NCI-H774 (cell line): ENCODE data around the gene WDR41.
"Not testable (repeated sequence)": the region's sequence is repeated elsewhere in the genome, so short reads cannot be mapped to it uniquely, and the experiment has no call there.

Experiments used
- DNase-seq: peaks from one replicate; lab custom pipeline; 2025; lab: John Stamatoyannopoulos, UW

Gene WDR41

DNA sequence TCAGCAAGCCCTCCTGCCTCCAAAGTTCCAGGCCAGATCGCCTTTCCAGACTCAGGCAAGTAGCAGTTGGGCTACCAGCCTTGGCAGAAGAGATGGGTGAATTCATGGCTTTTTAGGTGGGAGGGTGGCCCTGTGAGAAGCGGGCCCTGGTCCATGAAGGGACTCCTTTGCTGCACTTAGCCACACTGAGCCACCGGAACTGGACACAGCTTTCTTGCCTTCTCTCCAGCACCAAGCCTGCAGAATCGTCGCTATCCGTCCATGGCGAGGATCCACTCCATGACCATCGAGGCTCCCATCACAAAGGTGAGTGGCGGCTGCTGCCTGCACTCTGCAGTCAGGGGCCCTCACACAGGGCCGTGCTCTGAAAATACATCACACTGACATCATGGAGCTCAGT, 85.0 kb downstream of the WDR41 start:
- no peak for DNase-seq

- DNase-seq, result no peak
These were observed 89.3 kb downstream of the WDR41 start for GRCh38 chr5:77402796-77403195.

GRCh38 chr5:77400645-77401044, 91.5 kb downstream of the WDR41 start:
- no peak for DNase-seq

DNA sequence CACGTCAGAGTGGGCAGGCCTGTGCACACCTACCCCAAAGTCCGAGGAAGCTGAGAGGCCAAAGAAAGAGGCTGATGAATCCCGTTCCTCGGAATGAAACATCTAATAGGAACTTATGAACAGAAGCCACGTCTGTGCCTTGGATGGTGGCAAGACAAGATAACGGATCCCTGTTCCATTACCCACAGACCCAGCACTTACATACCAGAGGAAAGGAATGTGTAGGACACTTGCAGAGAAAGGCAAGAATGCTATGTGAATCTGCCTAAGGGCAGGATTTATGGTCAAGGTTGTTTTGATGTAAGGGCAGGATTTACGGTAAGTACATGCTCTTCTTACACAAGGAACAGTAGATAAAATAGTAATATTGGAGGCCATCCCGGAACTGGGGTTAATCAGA, 93.2 kb downstream of the WDR41 start:
- no peak for DNase-seq

- no peak for DNase-seq
These were observed 93.7 kb downstream of the WDR41 start for GRCh38 chr5:77398458-77398857.

DNA sequence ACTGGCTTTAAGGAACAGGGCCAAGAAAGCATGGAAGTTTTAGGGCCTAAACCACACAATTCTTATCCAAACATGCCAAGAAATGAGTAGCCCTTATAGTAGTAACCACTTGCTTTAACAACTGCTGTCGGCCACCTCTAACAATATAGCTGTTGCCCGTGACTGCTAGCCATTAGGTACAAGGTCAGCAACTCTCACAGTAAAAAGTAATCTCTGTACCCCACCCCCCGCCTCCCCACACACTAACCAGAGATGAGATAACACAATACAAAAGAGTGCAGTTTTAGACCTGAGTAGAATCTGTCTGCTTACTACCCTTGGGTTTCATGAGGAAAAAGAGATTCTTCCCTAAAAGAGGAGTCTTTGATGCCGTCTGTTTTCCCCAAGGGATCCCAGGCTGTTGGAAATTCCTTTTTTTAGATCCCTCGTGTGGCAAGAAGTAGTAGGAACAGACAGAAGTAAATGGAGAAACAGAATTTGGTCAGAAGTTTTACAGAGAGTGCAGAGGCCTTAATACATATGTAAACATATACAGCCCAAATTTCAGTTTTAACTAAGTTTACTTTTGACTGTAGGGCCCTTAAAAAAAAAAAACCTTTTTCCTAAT, 94.3 kb downstream of the WDR41 start:
- no peak for DNase-seq

- DNase-seq, result no peak
These were observed 96.1 kb downstream of the WDR41 start for GRCh38 chr5:77396017-77396416.

- no peak for DNase-seq
These were observed 97.9 kb downstream of the WDR41 start for GRCh38 chr5:77394064-77394715.

DNA sequence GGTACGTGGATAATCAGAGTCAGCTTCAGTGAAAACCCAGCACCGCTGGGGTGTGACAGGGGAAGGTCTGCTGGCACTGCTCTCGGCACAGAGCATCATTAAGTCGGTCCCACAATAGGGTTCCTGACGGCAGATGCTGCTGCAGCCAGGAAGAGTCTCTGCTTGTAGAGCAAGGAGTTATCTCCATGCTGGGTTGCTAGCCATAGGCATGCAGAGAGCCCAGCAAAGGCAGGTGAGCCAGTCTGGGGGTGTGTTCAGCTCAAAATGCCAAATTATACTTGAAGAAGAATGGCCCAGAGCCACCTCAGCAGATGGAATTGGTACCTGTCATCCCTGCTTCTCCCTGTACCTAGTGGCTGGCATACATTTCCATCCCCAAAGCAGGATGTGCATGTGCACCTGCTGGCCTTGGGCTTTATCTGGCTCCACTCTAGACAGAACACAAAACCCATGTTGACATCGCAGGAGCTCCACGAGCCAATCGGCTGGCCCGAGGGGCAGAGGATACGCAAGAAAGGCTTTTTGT, 100.8 kb downstream of the WDR41 start:
- DNase-seq, result no peak

GRCh38 chr5:77390795-77391194, 101.3 kb downstream of the WDR41 start:
- DNase-seq, result no peak

- DNase-seq, result no peak
These were observed 101.9 kb downstream of the WDR41 start for GRCh38 chr5:77390221-77390620.

DNA sequence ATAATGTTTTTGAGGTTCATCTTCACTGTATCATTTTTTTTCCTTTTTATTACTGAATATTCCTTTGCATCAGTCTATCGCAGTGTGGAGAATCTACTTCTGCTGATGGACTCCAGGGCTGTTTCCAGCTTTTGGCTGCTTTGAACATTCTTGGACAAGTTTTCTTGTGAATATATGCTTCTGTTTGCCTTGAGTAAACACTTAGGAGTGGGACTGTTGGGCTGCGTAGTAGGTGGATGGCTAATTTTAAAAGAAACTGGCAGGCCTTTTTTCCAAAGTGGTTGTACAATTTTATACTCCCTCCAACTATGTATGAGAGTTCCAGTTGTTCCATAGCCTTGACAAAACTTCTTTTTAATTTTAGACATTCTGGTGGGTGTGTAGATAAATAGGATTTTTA, 102.4 kb downstream of the WDR41 start:
- DNase-seq, result no peak

GRCh38 chr5:77386340-77386739, 105.8 kb downstream of the WDR41 start:
- not testable (repeated sequence) for DNase-seq

GRCh38 chr5:77383336-77383735, 108.8 kb downstream of the WDR41 start:
- not testable (repeated sequence) for DNase-seq
